Mammary epithelial cell (primary cell): ENCODE results near the gene PRKD1.

Source experiments
- CTCF ChIP-seq, 2 donors: IDR thresholded peaks in 1 of 2; conservative IDR thresholded peaks in 1 of 2; 2 replicates each; pipeline ENCODE4 v1.5.1; 2011 to 2012; ENCODE audit warnings: inconsistent platforms in 2 of 2, low read length in 2 of 2, mild to moderate bottlenecking in 2 of 2, control low read depth in 1 of 2, low read depth in 1 of 2; ENCODE audit not compliant: insufficient read depth in 1 of 2; ENCODE audit errors: extremely low read depth in 1 of 2
- EZH2 ChIP-seq: IDR thresholded peaks from 2 replicates; pipeline ENCODE4 v1.6.1; 2012; ENCODE audit warnings: low read length, inconsistent platforms, borderline replicate concordance

GRCh38 chr14:29650554-29651269, 276.9 kb downstream of the PRKD1 start:
- TF ChIP-seq CTCF (conservative IDR thresholded peaks at IDR 0.05 in 1 of 2, IDR thresholded peaks at IDR 0.05 in 1 of 2; ENCODE audit: extremely low read depth in 1 of 2, insufficient read depth in 1 of 2, low read depth in 1 of 2, low read length in 2 of 2) (no peak), EZH2 (no peak)
